HepG2 (cell line): ENCODE data around the gene LDB3. TPM values are rescaled to one million over a fixed set of nuclear protein-coding genes. Genes with fewer than 3 reads are reported as not detected.

ENCODE experiments used
- BCL3 ChIP-seq: sonication (generic); formaldehyde crosslinking; IDR thresholded peaks from 2 replicates; pipeline ENCODE4 v1.5.1; 2020; ENCODE audit warnings: mild to moderate bottlenecking, missing genetic modification reagents, moderate library complexity
- CSRNP2 ChIP-seq: sonication (generic); formaldehyde crosslinking; conservative IDR thresholded peaks from 2 replicates; pipeline ENCODE4 v1.8.0; 2022; ENCODE audit warnings: low read depth, missing genetic modification reagents
- GABPB1 ChIP-seq: IDR thresholded peaks from 2 replicates; pipeline ENCODE4 v1.6.1; 2016; ENCODE audit warnings: mild to moderate bottlenecking, missing genetic modification reagents, moderate library complexity, missing compliant biosample characterization
- GATA4 ChIP-seq: sonication (generic); IDR thresholded peaks from 2 replicates; pipeline ENCODE4 v1.6.1; 2016; ENCODE audit warnings: antibody characterized with exemption, low read depth, borderline replicate concordance
- GMEB1 ChIP-seq: sonication (generic); formaldehyde crosslinking; IDR thresholded peaks from 2 replicates; pipeline ENCODE4 v1.5.1; 2020; ENCODE audit warnings: missing genetic modification reagents, mild to moderate bottlenecking, borderline replicate concordance
- NR0B2 ChIP-seq: sonication (generic); formaldehyde crosslinking; IDR thresholded peaks from 2 replicates; pipeline ENCODE4 v1.4.0; 2020; ENCODE audit warnings: mild to moderate bottlenecking, missing genetic modification reagents
- NR3C1 ChIP-seq: sonication (generic); formaldehyde crosslinking; IDR thresholded peaks from 2 replicates; pipeline ENCODE4 v1.4.0; 2020; ENCODE audit warnings: missing genetic modification reagents
- POGK ChIP-seq: sonication (generic); formaldehyde crosslinking; conservative IDR thresholded peaks from 2 replicates; pipeline ENCODE4 v1.8.0; 2022; ENCODE audit warnings: mild to moderate bottlenecking, moderate library complexity, missing genetic modification reagents
- ZBTB40 ChIP-seq, 2 experiments: fragments of 450-650 bp in 1 of 2; sonication (generic) in 1 of 2; formaldehyde crosslinking in 1 of 2; IDR thresholded peaks; 2 replicates each; pipeline versions ENCODE4 v1.6.1 to v1.8.0; 2016 to 2022; ENCODE audit warnings: antibody characterized with exemption in 1 of 2, mild to moderate bottlenecking in 1 of 2, missing genetic modification reagents in 1 of 2
- ZFP36 ChIP-seq: fragments of 150-350 bp; IDR thresholded peaks from 2 replicates; pipeline ENCODE4 v1.6.1; 2018; ENCODE audit warnings: borderline replicate concordance, low read length, low read depth; ENCODE audit not compliant: partially characterized antibody
- ZSCAN20 ChIP-seq: sonication (generic); formaldehyde crosslinking; IDR thresholded peaks from 2 replicates; pipeline ENCODE4 v1.4.0; 2020; ENCODE audit warnings: missing genetic modification reagents, mild to moderate bottlenecking, borderline replicate concordance
- polyA plus RNA-seq, 8 experiments: library from polyadenylated mRNA; depleted of rRNA in 3 of 8; stranded (reverse) in 7 of 8; unstranded in 1 of 8; fragments of >200 nt; fragmentation: Illumina TruSeq in 4 of 8; extraction: Trizol in 4 of 8; gene quantifications; 2 replicates each; pipeline versions ENCODE4 v1.2.1 to v1.2.3, GENCODE V29; 2011 to 2016; ENCODE audit warnings: low read depth in 4 of 8, missing spikeins in 1 of 8, mixed read lengths in 1 of 8; ENCODE audit not compliant: insufficient read depth in 1 of 8
- total RNA-seq, 5 experiments: library from RNA; depleted of rRNA; stranded (reverse); fragments of >200 nt; fragmentation: Illumina TruSeq; extraction: Trizol; gene quantifications; 2 replicates each; pipeline ENCODE4 v1.2.3, GENCODE V29; 2016; ENCODE audit warnings: low read depth in 1 of 5

LDB3 gene
- total and polyA plus RNA-seq, 2 of the 13 experiments (the other 11 are each of a cell fraction or from before 2014, with no cell fraction given), result not detected

GRCh38 chr10:86710987-86711512, 42.7 kb downstream of the LDB3 start (continued):
- no peak for TF ChIP-seq ZBTB40 (IDR thresholded peaks at IDR 0.05)
- 0 out of 2 replicates have a peak, but pooled peaks have one; percentile 22 for TF ChIP-seq ZBTB40 (CRISPR knock-in tag; IDR thresholded peaks at IDR 0.05)
- TF ChIP-seq GMEB1, result peak; percentile 37; the same call in 1 of the 2 replicates
- TF ChIP-seq GABPB1 (CRISPR knock-in tag), result peak; percentile 83
- TF ChIP-seq ZFP36, result no peak
- TF ChIP-seq CSRNP2 (CRISPR knock-in tag), result no peak
- TF ChIP-seq NR3C1 (CRISPR knock-in tag), result no peak
- TF ChIP-seq NR0B2, result 0 out of 2 replicates have a peak, but pooled peaks have one; percentile 66
- TF ChIP-seq GATA4, result no peak
- peak; percentile 76 for TF ChIP-seq ZSCAN20 (CRISPR knock-in tag)
- TF ChIP-seq BCL3 (CRISPR knock-in tag), result peak; percentile 52; the same call in 1 of the 2 replicates
- TF ChIP-seq POGK (CRISPR knock-in tag), result peak; percentile 83; the same call in 1 of the 2 replicates
